Urothelium cell line (cell line): Measurements from ENCODE around the gene MUC6.

ENCODE experiments used
- DNase-seq: peaks from one replicate; pipeline ENCODE4 v3.0.0; 2011; ENCODE audit warnings: low spot score, mixed read lengths
- FAIRE-seq: peaks from 2 replicates; lab custom pipeline; 2011; peaks lifted over from hg19 to GRCh38; lab: Jason Lieb, UNC

MUC6 gene

DNA sequence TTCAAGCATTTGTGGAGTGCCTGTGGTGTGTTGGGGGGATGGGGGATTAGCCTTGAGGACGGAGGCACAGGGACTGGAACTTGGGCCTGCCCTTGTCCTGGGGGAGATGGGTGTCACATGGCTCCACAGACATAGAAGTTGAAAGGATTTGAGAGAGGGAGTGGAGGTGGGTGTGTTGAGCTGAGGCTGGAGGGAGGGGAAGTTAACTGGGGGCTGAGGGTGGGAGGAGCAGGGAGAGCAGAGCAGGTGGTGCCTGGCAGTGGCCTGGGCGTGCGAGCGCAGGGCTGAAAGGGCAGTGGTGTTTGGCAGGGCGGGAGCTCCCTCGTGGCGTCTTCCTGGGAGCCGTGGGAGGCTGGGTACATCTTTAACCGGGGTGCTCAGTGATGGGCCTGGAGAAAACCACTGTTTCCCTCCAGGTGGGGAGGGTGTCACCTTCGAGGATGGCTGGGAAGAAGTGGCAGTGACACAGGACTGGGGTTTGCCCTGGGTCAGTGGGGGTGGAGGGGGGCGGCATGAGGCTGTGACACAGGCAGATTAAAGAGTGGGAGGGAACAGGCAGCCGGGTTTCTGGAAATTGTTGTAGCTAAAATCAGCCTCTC is 65.3 kb downstream of the MUC6 start:
- FAIRE-seq (no peak), DNase-seq (no peak)

DNA sequence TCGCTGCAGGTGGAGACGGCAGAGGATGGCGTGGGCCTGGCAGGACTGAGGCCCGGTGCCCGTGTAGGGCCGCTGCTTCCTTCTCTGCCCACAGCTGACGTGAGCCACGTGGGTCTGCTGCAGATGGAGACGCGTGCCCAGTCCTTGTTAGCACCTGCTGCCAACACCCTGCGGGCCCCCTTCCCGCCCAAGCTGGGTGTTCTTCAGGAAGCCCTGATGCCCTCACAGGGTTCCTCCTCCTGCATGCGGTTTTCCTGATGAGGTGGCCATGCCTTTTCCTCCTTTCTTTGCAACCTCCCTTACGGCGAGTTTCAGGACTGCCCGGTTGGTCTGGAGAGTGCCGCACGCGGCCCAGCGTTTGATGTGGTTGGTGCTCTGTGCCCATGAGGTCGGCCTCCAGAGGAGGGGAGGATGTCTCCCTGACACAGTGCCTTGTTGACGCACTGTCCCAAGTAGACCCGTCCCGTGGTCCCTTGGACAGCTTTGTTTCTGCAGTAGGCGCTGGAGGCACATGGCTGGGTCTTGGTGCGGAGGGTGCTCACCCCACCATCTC is 66.1 kb downstream of the MUC6 start:
- DNase-seq (no peak), FAIRE-seq (no peak)

- FAIRE-seq, result no peak
These were observed 66.8 kb downstream of the MUC6 start for GRCh38 chr11:969651-970205.

GRCh38 chr11:968822-969221 is 67.7 kb downstream of the MUC6 start:
- FAIRE-seq, result no peak
- DNase-seq, result no peak

More at GRCh38 chr11:969651-970205, 66.8 kb downstream of the MUC6 start:
- DNase-seq, result no peak

GRCh38 chr11:967995-968751 is 68.3 kb downstream of the MUC6 start:
- no peak for DNase-seq
- FAIRE-seq, result no peak

- FAIRE-seq (no peak), DNase-seq (no peak)
These were observed 71.2 kb downstream of the MUC6 start for GRCh38 chr11:965206-965775.

- no peak for DNase-seq
- no peak for FAIRE-seq
These were observed 72.7 kb downstream of the MUC6 start for GRCh38 chr11:963852-964251.
